ENCODE results near the gene SLX9.

DNA sequence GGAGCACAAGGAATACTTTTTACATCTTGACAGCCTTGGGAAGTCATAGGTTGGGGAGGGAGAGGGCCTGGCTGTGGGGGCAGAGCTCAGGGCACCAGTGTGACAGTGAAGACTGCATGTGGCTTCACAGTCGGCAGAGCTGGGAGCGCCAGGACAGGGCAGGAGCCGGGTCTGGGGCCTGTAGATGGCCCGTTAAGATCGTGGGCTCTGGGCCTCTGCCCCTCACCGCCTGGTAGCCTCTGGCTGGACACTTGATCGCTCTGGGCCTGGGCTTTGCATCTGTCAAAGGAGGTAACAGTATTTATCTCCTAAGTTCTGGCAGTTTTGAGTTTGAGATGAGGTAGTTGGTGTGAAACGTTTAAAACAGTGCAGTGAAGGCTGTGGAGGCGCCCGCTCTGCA, 4.8 kb downstream of the SLX9 start:
- TF ChIP-seq, protein P1, sequence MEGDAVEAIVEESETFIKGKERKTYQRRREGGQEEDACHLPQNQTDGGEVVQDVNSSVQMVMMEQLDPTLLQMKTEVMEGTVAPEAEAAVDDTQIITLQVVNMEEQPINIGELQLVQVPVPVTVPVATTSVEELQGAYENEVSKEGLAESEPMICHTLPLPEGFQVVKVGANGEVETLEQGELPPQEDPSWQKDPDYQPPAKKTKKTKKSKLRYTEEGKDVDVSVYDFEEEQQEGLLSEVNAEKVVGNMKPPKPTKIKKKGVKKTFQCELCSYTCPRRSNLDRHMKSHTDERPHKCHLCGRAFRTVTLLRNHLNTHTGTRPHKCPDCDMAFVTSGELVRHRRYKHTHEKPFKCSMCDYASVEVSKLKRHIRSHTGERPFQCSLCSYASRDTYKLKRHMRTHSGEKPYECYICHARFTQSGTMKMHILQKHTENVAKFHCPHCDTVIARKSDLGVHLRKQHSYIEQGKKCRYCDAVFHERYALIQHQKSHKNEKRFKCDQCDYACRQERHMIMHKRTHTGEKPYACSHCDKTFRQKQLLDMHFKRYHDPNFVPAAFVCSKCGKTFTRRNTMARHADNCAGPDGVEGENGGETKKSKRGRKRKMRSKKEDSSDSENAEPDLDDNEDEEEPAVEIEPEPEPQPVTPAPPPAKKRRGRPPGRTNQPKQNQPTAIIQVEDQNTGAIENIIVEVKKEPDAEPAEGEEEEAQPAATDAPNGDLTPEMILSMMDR (IDR thresholded peaks at IDR 0.05) = no peak
- no peak for TF ChIP-seq POLR2A (IDR thresholded peaks at IDR 0.05)

All from sigmoid colon (tissue), 3 donors.